Body of pancreas (tissue), 4 donors: ENCODE data around the gene ONECUT2. TPM values are rescaled to one million over a fixed set of nuclear protein-coding genes. Genes with fewer than 3 reads are reported as not detected.
A peak's percentile ranks its signal among the peaks of the same experiment; 100 is the strongest.

Source experiments
- ATAC-seq: fragments of 150-250 bp; one replicate; pipeline ENCODE4 v1.9.1; 2016
- DNase-seq, 4 donors: peaks; one replicate each; pipeline ENCODE4 v3.0.0-alpha.2; 2019
- H3K27ac ChIP-seq, 4 donors: fragments of 200-600 bp; sonication (generic); 1 replicate in 3 of 4; 2 replicates in 1 of 4; pipeline versions ENCODE4 v1.5.1 to v1.6.1; 2016 to 2019; ENCODE audit warnings: mild to moderate bottlenecking in 1 of 4, mixed read lengths in 1 of 4, moderate library complexity in 1 of 4
- H3K27me3 ChIP-seq, 2 donors: fragments of 200-600 bp; sonication (generic); one replicate each; pipeline ENCODE4 v1.6.0; 2016; ENCODE audit warnings: mild to moderate bottlenecking in 1 of 2
- H3K36me3 ChIP-seq, 2 donors: fragments of 200-600 bp; sonication (generic); replicated peaks in 1 of 2; 2 replicates each; pipeline ENCODE4 v1.5.1; 2016; ENCODE audit warnings: low read depth in 2 of 2; ENCODE audit not compliant: insufficient read depth in 1 of 2
- H3K4me1 ChIP-seq: fragments of 200-600 bp; sonication (generic); one replicate; pipeline ENCODE4 v1.6.0; 2016
- H3K4me3 ChIP-seq, 2 donors: fragments of 200-600 bp; sonication (generic); 1 replicate in 1 of 2; 2 replicates in 1 of 2; pipeline ENCODE4 v1.5.1; 2016 to 2019
- H3K9me3 ChIP-seq, 3 donors: fragments of 200-600 bp; sonication (generic); 1 replicate in 2 of 3; 2 replicates in 1 of 3; pipeline ENCODE4 v1.5.1; 2016
- CTCF ChIP-seq, 7 experiments: fragments of 450-650 bp in 4 of 7; fragments of 200-600 bp in 3 of 7; sonication (generic) in 3 of 7; IDR thresholded peaks; one replicate each; pipeline ENCODE4 v1.5.1; 2016 to 2019; ENCODE audit warnings: antibody characterized with exemption in 7 of 7
- POLR2A ChIP-seq, 3 donors: fragments of 450-650 bp; IDR thresholded peaks; one replicate each; pipeline ENCODE4 v1.6.1; 2016; ENCODE audit warnings: antibody characterized with exemption in 3 of 3, mild to moderate bottlenecking in 2 of 3
- WGBS, 2 donors: methylation state at CpG; one replicate each; pipeline ENCODE4 v1.1.5; 2017; 5-methylcytosine and 5-hydroxymethylcytosine counted together
- intact Hi-C: fragments of 100-400 bp; cut with DNase I; formaldehyde crosslinking; loops from one replicate; pipeline ENCODE4 v1.15.1; 2023
- total RNA-seq, 2 donors: library from RNA; depleted of rRNA; stranded (reverse); fragments of >200 nt; gene quantifications; one replicate each; pipeline ENCODE4 v1.1.0, GENCODE V29; 2016

ONECUT2 gene
- total RNA-seq, 2 donors from 2014 or later = 2.6 to 3.1 TPM

GRCh38 chr18:57436965-57437333 lies 1.8 kb downstream of the ONECUT2 start:
- 12 to 15% methylated on average over 11 to 13 of the region's 13 CpGs for WGBS, 2 donors
- Histone ChIP-seq H3K36me3 (no peaks in the 10 kb centered on the region), H3K4me1 (peaks cover 73% of the 10 kb centered on the region), H3K4me3 (peak overlapping the region in 1 of 2 donors; percentile 2), H3K27ac (no peak overlapping the region), H3K9me3 (no peaks in the 10 kb centered on the region), H3K27me3 (peaks cover 3 to 56% of the 10 kb centered on the region in 2 donors)
- DNase-seq = no peak
- intact Hi-C loops = loop anchor here (5.0 kb wide), 1 partner anchor 570 kb away; no protein-coding TSS in a partner anchor
- TF ChIP-seq CTCF (IDR thresholded peaks at IDR 0.05) (no peak), POLR2A (IDR thresholded peaks at IDR 0.05) (no peak)
- ATAC-seq = no peak

GRCh38 chr18:57437402-57437765 lies 2.2 kb downstream of the ONECUT2 start:
- no peaks in the 10 kb centered on the region for H3K36me3 ChIP-seq
- intact Hi-C loops = loop anchor here (5.0 kb wide), 1 partner anchor 570 kb away; no protein-coding TSS in a partner anchor
- H3K4me3 ChIP-seq = peak overlapping the region in 1 of 2 donors; percentile 16
- no peak for TF ChIP-seq POLR2A (IDR thresholded peaks at IDR 0.05)
- 3 to 4% methylated on average over 8 to 16 of the region's 16 CpGs for WGBS, 2 donors
- ATAC-seq (no peak), DNase-seq (no peak)
- H3K4me1 ChIP-seq = peaks cover 73% of the 10 kb centered on the region
- H3K9me3 ChIP-seq = no peaks in the 10 kb centered on the region
- H3K27me3 ChIP-seq = peaks cover 0 to 52% of the 10 kb centered on the region in 2 donors
- H3K27ac ChIP-seq = no peak overlapping the region

DNA sequence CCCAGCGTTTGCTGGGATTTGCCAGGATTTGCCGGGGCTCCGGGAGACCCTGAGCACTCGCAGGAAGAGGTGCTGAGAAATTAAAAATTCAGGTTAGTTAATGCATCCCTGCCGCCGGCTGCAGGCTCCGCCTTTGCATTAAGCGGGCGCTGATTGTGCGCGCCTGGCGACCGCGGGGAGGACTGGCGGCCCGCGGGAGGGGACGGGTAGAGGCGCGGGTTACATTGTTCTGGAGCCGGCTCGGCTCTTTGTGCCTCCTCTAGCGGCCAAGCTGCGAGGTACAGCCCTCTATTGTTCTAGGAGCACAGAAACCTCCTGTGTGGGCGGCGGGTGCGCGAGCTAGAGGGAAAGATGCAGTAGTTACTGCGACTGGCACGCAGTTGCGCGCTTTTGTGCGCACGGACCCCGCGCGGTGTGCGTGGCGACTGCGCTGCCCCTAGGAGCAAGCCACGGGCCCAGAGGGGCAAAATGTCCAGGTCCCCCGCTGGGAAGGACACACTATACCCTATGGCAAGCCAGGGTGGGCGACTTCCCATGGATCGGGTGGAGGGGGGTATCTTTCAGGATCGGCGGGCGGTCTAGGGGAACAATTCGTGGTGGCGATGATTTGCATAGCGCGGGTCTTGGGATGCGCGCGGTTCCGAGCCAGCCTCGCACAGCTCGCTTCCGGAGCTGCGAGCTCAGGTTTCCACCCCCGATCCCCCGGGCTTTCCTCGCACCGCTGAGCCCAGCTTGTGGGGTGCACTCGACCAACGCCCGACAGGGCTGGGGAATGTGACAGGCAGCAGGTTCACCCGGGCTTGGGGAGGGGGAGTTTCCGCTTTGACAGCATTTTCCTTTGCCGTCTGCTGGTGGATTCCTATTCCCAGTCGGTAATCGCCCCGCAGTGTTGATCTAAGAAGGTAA lies 2.8 kb downstream of the ONECUT2 start:
- TF ChIP-seq POLR2A (IDR thresholded peaks at IDR 0.05) (no peak), CTCF (IDR thresholded peaks at IDR 0.05) (peak; percentile 52 to 81 (median 57))
- Histone ChIP-seq H3K9me3 (no peaks in the 10 kb centered on the region), H3K36me3 (no peaks in the 10 kb centered on the region), H3K4me1 (peaks cover 73% of the 10 kb centered on the region), H3K27me3 (peaks cover 0 to 46% of the 10 kb centered on the region in 2 donors), H3K4me3 (peak overlapping the region in 1 of 2 donors; percentile 16), H3K27ac (no peak overlapping the region)
- 1 to 2% methylated on average over 35 to 72 of the region's 72 CpGs for WGBS, 2 donors
- ATAC-seq (peak; percentile 62), DNase-seq (peak; percentile 64 to 77 (median 73))
- intact Hi-C loops = loop anchor here (5.0 kb wide), 1 partner anchor 571 kb away; no protein-coding TSS in a partner anchor

- Histone ChIP-seq H3K4me3 (no peak overlapping the region), H3K9me3 (no peaks in the 10 kb centered on the region), H3K27ac (no peak overlapping the region), H3K27me3 (peaks cover 0 to 36% of the 10 kb centered on the region in 2 donors), H3K36me3 (no peaks in the 10 kb centered on the region), H3K4me1 (peaks cover 71% of the 10 kb centered on the region)
- DNase-seq (no peak), ATAC-seq (no peak)
- 9 to 22% methylated on average over 18 to 31 of the region's 31 CpGs for WGBS, 2 donors
- TF ChIP-seq POLR2A (IDR thresholded peaks at IDR 0.05) = no peak
- TF ChIP-seq CTCF (IDR thresholded peaks at IDR 0.05) = no peak
- intact Hi-C loops = loop anchor here (5.0 kb wide), 1 partner anchor 572 kb away; no protein-coding TSS in a partner anchor
These were observed 3.8 kb downstream of the ONECUT2 start for GRCh38 chr18:57438743-57439608.

GRCh38 chr18:57439609-57439968 lies 4.4 kb downstream of the ONECUT2 start:
- peaks cover 71% of the 10 kb centered on the region for H3K4me1 ChIP-seq
- 17 to 19% methylated on average over 26 of the region's 26 CpGs for WGBS, 2 donors
- intact Hi-C loops = loop anchor here (5.0 kb wide), 1 partner anchor 572 kb away; no protein-coding TSS in a partner anchor
- no peak overlapping the region for H3K27ac ChIP-seq
- H3K27me3 ChIP-seq = peaks cover 0 to 35% of the 10 kb centered on the region in 2 donors
- no peak for TF ChIP-seq POLR2A (IDR thresholded peaks at IDR 0.05)
- TF ChIP-seq CTCF (IDR thresholded peaks at IDR 0.05) = no peak
- H3K36me3 ChIP-seq = no peaks in the 10 kb centered on the region
- no peak for DNase-seq
- no peaks in the 10 kb centered on the region for H3K9me3 ChIP-seq
- H3K4me3 ChIP-seq = no peak overlapping the region
- ATAC-seq = no peak
